ENCODE results near the gene DAPL1. TPM values are rescaled to one million over a fixed set of nuclear protein-coding genes. Genes with fewer than 3 reads are reported as not detected.
A peak's percentile ranks its signal among the peaks of the same experiment; 100 is the strongest.
"Not testable (repeated sequence)": the region's sequence is repeated elsewhere in the genome, so short reads cannot be mapped to it uniquely, and the experiment has no call there.

Gene DAPL1
- total and polyA plus RNA-seq, 2 experiments from 2014 or later, result not detected

DNA sequence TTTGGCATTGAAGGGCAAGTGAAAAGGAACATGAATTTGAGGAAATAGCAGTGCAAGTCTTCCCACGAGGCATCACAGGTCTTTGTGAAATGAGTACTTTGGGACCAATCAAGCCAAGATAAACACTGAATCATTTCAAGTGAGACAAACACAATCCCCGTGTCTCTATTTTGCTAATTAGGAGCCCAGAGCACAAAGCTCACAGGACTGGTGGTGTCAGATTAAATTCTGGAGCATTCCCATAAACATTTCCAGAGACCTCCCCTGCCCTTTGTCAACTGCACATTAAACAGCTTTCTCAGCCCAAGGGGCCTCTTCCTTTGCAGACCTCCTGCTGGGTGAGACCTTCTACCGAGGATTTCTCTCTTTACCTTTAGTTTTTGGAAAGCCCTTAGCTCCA, 50.7 kb downstream of the DAPL1 start:
- DNase-seq, result peak; percentile 48
- Histone ChIP-seq H3K4me1 (ENCODE audit: insufficient read depth) (peaks cover 21% of the 10 kb centered on the region), H3K79me2 (ENCODE audit: insufficient read depth) (no peaks in the 10 kb centered on the region), H3K9me2 (ENCODE audit: insufficient read depth) (no peaks in the 10 kb centered on the region), H3K36me3 (ENCODE audit: low read depth) (no peaks in the 10 kb centered on the region), H3K9ac (no peak overlapping the region), H4K20me1 (ENCODE audit: insufficient read depth) (no peaks in the 10 kb centered on the region), H3K27me3 (replicated peaks; ENCODE audit: insufficient read depth) (no peaks in the 10 kb centered on the region), H3F3A (ENCODE audit: insufficient read depth) (peaks cover 5% of the 10 kb centered on the region; the same call in 1 of the 2 replicates), H3K4me3 (no peak overlapping the region), H2AFZ (no peak overlapping the region), H3K9me3 (ENCODE audit: low read depth) (no peaks in the 10 kb centered on the region), H3K27ac (no peak overlapping the region), H3K4me2 (ENCODE audit: unreplicated experiment) (no peak overlapping the region)
- 5 to 8% methylated on average over 3 of the region's 3 CpGs for WGBS, 2 experiments (ENCODE audit: low coverage in 1 of 2, low lambda C conversion rate in 2 of 2, missing lambda C conversion rate in 2 of 2)
- no peak for TF ChIP-seq EZH2 (IDR thresholded peaks at IDR 0.05; ENCODE audit: insufficient read depth, poor library complexity, severe bottlenecking)
- in situ Hi-C loops (cut with MboI), result no loop called here

DNA sequence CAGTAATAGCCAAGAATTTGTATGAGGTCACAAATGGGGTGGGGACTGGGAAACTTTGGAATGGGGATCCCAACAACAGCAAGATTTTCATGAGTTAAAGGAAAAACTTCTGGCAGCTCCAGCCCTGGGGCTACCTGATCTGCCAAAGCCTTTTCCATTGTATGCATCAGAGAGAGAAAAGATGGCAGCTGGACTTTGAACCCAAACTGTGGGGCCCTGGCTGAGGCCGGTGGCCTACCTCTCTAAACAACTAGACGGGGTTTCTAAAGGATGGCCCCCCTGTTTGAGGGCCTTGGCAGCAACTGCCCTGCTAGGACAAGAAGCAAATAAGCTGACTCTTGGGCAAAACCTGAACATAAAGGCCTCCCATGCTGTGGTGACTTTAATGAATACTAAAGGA, 52.4 kb downstream of the DAPL1 start:
- H3K27ac ChIP-seq; H2AFZ ChIP-seq; in situ Hi-C loops (cut with MboI); H3K36me3 ChIP-seq (ENCODE audit: low read depth); H3K9ac ChIP-seq; H3F3A ChIP-seq (ENCODE audit: insufficient read depth); H3K27me3 ChIP-seq (replicated peaks; ENCODE audit: insufficient read depth); H3K4me3 ChIP-seq; H3K9me2 ChIP-seq (ENCODE audit: insufficient read depth); H3K4me2 ChIP-seq (ENCODE audit: unreplicated experiment); H3K9me3 ChIP-seq (ENCODE audit: low read depth); H3K79me2 ChIP-seq (ENCODE audit: insufficient read depth); H4K20me1 ChIP-seq (ENCODE audit: insufficient read depth); DNase-seq: not testable (repeated sequence)
- WGBS, 2 experiments (ENCODE audit: low coverage in 1 of 2, low lambda C conversion rate in 2 of 2, missing lambda C conversion rate in 2 of 2), result 36 to 56% methylated on average over 2 of the region's 2 CpGs
- 0 out of 2 replicates have a peak, but pooled peaks cover 10% of the 10 kb centered on the region for H3K4me1 ChIP-seq (ENCODE audit: insufficient read depth)

DNA sequence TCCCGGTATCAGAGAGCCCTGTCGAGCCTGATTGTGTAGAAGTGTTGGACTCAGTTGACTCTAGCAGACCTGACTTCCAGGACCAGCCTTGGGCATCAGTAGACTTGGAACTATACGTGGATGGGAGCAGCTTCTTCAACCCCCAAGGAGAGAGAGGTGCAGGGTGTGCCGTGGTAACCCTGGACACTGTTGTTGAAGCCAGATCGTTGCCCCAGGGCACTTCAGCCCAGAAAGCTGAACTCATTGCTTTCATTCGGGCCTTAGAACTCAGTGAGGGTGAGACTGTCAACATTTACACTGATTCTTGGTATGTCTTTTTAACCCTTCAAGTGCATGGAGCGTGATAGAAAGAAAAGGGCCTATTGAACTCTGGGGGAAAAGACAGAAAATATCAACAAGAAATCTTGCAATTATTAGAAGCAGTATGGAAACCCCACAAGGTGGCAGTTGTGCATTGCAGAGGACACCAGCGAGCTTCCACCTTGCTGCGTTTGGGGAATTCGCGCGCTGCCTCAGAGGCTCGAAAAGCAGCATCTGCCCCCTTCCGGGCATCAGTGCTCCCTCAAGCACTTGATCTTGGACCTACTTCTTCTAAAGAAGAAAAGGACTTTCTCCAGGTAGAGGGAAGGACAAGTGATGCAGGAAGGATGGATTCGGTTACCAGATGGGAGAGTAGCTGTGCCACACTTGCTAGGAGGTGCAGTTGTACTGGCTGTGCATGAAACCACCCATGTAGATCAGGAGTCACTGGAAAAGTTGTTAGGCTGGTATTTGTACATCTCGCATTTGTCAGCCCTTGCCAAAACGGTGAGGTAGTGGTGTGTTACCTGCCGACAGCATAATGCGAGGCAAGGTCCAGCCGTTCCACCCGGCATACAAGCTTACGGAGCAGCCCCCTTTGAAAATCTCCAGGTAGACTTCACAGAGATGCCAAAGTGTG, 53.2 kb downstream of the DAPL1 start:
- DNase-seq; H3K4me2 ChIP-seq (ENCODE audit: unreplicated experiment); H3K4me3 ChIP-seq; H4K20me1 ChIP-seq (ENCODE audit: insufficient read depth); H2AFZ ChIP-seq; H3K36me3 ChIP-seq (ENCODE audit: low read depth); H3K9me3 ChIP-seq (ENCODE audit: low read depth); in situ Hi-C loops (cut with MboI); H3K27ac ChIP-seq; H3K27me3 ChIP-seq (replicated peaks; ENCODE audit: insufficient read depth); H3K79me2 ChIP-seq (ENCODE audit: insufficient read depth); H3K9me2 ChIP-seq (ENCODE audit: insufficient read depth); H3K9ac ChIP-seq; H3F3A ChIP-seq (ENCODE audit: insufficient read depth): not testable (repeated sequence)
- H3K4me1 ChIP-seq (ENCODE audit: insufficient read depth), result 0 out of 2 replicates have a peak, but pooled peaks cover 10% of the 10 kb centered on the region
- WGBS, 2 experiments (ENCODE audit: low coverage in 1 of 2, low lambda C conversion rate in 2 of 2, missing lambda C conversion rate in 2 of 2), result 68 to 69% methylated on average over 22 of the region's 22 CpGs

DNA sequence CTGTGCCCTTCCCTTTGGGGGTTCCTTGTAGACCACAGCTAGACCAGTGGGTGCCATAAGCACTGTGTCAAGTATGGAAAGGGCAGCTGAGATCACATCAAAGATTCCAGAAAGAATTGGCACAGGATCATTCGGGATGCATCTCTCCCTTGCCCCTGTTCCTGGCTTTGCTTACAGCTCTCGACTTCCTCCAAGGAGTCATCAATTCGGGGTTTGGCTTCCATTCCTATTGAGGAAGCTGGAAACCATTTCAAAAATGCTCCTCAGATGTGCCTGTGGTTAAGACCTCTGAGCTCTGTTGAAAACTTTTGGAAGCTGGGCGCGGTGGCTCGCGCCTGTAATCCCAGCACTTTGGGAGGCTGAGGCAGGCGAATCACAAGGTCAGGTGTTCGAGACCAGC, 65.1 kb downstream of the DAPL1 start:
- H3K9me2 ChIP-seq (ENCODE audit: insufficient read depth); H3K4me2 ChIP-seq (ENCODE audit: unreplicated experiment); H3K9me3 ChIP-seq (ENCODE audit: low read depth); H3F3A ChIP-seq (ENCODE audit: insufficient read depth); H2AFZ ChIP-seq; H3K27ac ChIP-seq; H4K20me1 ChIP-seq (ENCODE audit: insufficient read depth); H3K9ac ChIP-seq; in situ Hi-C loops (cut with MboI); H3K4me3 ChIP-seq; H3K4me1 ChIP-seq (ENCODE audit: insufficient read depth); H3K27me3 ChIP-seq (replicated peaks; ENCODE audit: insufficient read depth); H3K36me3 ChIP-seq (ENCODE audit: low read depth); H3K79me2 ChIP-seq (ENCODE audit: insufficient read depth): not testable (repeated sequence)
- DNase-seq, result peak; percentile 52
- WGBS, 2 experiments (ENCODE audit: low coverage in 1 of 2, low lambda C conversion rate in 2 of 2, missing lambda C conversion rate in 2 of 2), result 28 to 30% methylated on average over 8 to 9 of the region's 9 CpGs

DNA sequence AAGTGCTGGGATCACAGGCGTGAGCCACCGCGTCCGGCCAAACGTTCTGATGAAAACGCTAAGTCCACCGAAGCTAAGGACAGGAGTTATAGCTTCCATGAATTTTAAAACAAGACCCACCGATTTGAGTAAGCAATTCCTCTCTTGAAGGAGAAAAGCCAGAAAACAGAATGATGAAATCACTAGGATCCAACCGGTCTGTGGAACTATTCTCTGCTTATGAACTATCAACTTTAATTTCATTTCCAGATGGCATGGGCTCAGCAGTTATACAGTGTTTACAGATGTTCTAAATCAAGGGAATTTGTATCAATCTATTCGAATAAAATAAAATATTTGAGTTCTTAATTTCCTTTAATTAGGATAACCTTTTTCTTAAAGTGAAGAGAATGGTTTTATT, 66.5 kb downstream of the DAPL1 start:
- in situ Hi-C loops (cut with MboI); H2AFZ ChIP-seq; H3F3A ChIP-seq (ENCODE audit: insufficient read depth); H3K27ac ChIP-seq; H3K9ac ChIP-seq; H3K4me3 ChIP-seq; H3K36me3 ChIP-seq (ENCODE audit: low read depth); H3K79me2 ChIP-seq (ENCODE audit: insufficient read depth); H3K4me2 ChIP-seq (ENCODE audit: unreplicated experiment); H3K9me3 ChIP-seq (ENCODE audit: low read depth); DNase-seq; H3K9me2 ChIP-seq (ENCODE audit: insufficient read depth); H3K4me1 ChIP-seq (ENCODE audit: insufficient read depth); H3K27me3 ChIP-seq (replicated peaks; ENCODE audit: insufficient read depth); H4K20me1 ChIP-seq (ENCODE audit: insufficient read depth): not testable (repeated sequence)
- 57 to 60% methylated on average over 10 of the region's 10 CpGs for WGBS, 2 experiments (ENCODE audit: low coverage in 1 of 2, low lambda C conversion rate in 2 of 2, missing lambda C conversion rate in 2 of 2)

DNA sequence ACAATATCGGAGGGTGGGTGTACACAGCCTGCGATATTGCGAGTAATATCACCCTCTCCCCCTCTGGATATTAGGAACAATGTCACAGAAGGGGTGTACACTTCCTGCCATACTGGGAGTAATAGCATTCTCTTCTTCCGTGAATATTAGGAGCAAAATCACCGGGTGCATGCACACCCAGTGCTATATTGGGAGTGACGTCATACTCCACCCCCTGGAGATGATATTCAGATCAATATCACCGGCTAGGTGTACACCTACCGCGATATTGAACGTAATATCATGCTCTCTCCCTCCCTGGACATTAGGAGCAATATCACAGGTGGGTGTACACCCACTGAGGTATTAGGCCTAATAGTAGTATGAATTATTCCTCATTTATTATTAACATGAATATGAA, 70.4 kb downstream of the DAPL1 start:
- H3F3A ChIP-seq (ENCODE audit: insufficient read depth); H3K27ac ChIP-seq; H3K9me2 ChIP-seq (ENCODE audit: insufficient read depth); H3K9me3 ChIP-seq (ENCODE audit: low read depth); H3K4me1 ChIP-seq (ENCODE audit: insufficient read depth); H3K79me2 ChIP-seq (ENCODE audit: insufficient read depth); in situ Hi-C loops (cut with MboI); H3K4me2 ChIP-seq (ENCODE audit: unreplicated experiment); H4K20me1 ChIP-seq (ENCODE audit: insufficient read depth); H3K4me3 ChIP-seq; H3K9ac ChIP-seq; H3K36me3 ChIP-seq (ENCODE audit: low read depth); H3K27me3 ChIP-seq (replicated peaks; ENCODE audit: insufficient read depth); DNase-seq; H2AFZ ChIP-seq: not testable (repeated sequence)
- WGBS, 2 experiments (ENCODE audit: low coverage in 1 of 2, low lambda C conversion rate in 2 of 2, missing lambda C conversion rate in 2 of 2), result 85 to 87% methylated on average over 10 of the region's 10 CpGs
